Mucosa of rectum (tissue), 2 donors: ENCODE data around the gene TBCD.

Source experiments
- H3K27ac ChIP-seq, 2 donors: one replicate each; pipeline ENCODE4 v1.7.0; 2013; ENCODE audit warnings: inconsistent platforms in 2 of 2, low read depth in 2 of 2, low read length in 2 of 2
- H3K27me3 ChIP-seq, 2 donors: one replicate each; pipeline ENCODE4 v1.7.0; 2013; ENCODE audit warnings: low read length in 2 of 2; ENCODE audit not compliant: control insufficient read depth in 2 of 2, insufficient read depth in 2 of 2
- H3K36me3 ChIP-seq, 2 donors: one replicate each; pipeline ENCODE4 v1.7.0; 2013; ENCODE audit warnings: low read length in 2 of 2; ENCODE audit not compliant: control insufficient read depth in 2 of 2, insufficient read depth in 2 of 2
- H3K4me1 ChIP-seq, 2 donors: one replicate each; pipeline ENCODE4 v1.7.0; 2013; ENCODE audit warnings: low read length in 2 of 2, mild to moderate bottlenecking in 1 of 2; ENCODE audit not compliant: control insufficient read depth in 2 of 2, insufficient read depth in 2 of 2
- H3K4me3 ChIP-seq, 2 donors: one replicate each; pipeline ENCODE4 v1.7.0; 2013; ENCODE audit warnings: low read length in 2 of 2
- H3K9ac ChIP-seq, 2 donors: one replicate each; pipeline ENCODE4 v1.7.0; 2013; ENCODE audit warnings: low read length in 2 of 2, low read depth in 1 of 2, mild to moderate bottlenecking in 1 of 2
- H3K9me3 ChIP-seq, 2 donors: one replicate each; pipeline ENCODE4 v1.7.0; 2013; ENCODE audit warnings: low read length in 2 of 2; ENCODE audit not compliant: control insufficient read depth in 2 of 2
- donor health status: healthy.
- donor health status: Normal muscosa, but diverticular disease.

The TBCD gene

GRCh38 chr17:82884341-82884969, 132.6 kb downstream of the TBCD start:
- Histone ChIP-seq H3K4me3 (no peak overlapping the region), H3K27ac (no peak overlapping the region), H3K9me3 (no peaks in the 10 kb centered on the region), H3K9ac (no peak overlapping the region), H3K4me1 (peaks cover 28 to 33% of the 10 kb centered on the region in 2 donors), H3K27me3 (no peaks in the 10 kb centered on the region), H3K36me3 (peaks cover 0 to 4% of the 10 kb centered on the region in 2 donors)

DNA sequence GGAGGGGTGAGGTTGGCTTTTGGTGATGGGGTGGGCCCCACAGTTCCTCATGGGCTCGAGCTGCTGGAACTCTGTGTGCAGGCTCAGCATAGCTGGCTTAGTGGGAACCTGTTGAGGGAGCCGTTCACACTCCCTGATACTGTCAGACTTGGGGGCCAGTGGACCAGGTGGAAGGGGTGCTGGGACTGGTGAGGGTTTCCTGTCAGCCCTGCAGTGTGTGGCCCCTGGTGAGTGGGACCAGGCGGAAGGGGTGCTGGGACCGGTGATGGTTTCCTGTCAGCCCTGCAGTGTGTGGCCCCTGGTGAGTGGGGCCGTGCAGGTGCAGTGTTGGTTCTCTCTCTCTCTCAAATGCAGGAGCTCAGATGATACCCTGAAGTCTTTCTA, 133.1 kb downstream of the TBCD start:
- no peak overlapping the region for H3K4me3 ChIP-seq
- H3K36me3 ChIP-seq: peaks cover 0 to 5% of the 10 kb centered on the region in 2 donors
- peaks cover 32 to 37% of the 10 kb centered on the region in 2 donors for H3K4me1 ChIP-seq
- H3K9ac ChIP-seq: no peak overlapping the region
- H3K27ac ChIP-seq: no peak overlapping the region
- H3K27me3 ChIP-seq: no peaks in the 10 kb centered on the region
- no peaks in the 10 kb centered on the region for H3K9me3 ChIP-seq

GRCh38 chr17:82887255-82888164, 135.6 kb downstream of the TBCD start:
- Histone ChIP-seq H3K27ac (no peak overlapping the region), H3K4me3 (no peak overlapping the region), H3K27me3 (no peaks in the 10 kb centered on the region), H3K4me1 (peaks cover 28 to 33% of the 10 kb centered on the region in 2 donors), H3K9ac (no peak overlapping the region), H3K36me3 (peaks cover 0 to 6% of the 10 kb centered on the region in 2 donors), H3K9me3 (no peaks in the 10 kb centered on the region)

DNA sequence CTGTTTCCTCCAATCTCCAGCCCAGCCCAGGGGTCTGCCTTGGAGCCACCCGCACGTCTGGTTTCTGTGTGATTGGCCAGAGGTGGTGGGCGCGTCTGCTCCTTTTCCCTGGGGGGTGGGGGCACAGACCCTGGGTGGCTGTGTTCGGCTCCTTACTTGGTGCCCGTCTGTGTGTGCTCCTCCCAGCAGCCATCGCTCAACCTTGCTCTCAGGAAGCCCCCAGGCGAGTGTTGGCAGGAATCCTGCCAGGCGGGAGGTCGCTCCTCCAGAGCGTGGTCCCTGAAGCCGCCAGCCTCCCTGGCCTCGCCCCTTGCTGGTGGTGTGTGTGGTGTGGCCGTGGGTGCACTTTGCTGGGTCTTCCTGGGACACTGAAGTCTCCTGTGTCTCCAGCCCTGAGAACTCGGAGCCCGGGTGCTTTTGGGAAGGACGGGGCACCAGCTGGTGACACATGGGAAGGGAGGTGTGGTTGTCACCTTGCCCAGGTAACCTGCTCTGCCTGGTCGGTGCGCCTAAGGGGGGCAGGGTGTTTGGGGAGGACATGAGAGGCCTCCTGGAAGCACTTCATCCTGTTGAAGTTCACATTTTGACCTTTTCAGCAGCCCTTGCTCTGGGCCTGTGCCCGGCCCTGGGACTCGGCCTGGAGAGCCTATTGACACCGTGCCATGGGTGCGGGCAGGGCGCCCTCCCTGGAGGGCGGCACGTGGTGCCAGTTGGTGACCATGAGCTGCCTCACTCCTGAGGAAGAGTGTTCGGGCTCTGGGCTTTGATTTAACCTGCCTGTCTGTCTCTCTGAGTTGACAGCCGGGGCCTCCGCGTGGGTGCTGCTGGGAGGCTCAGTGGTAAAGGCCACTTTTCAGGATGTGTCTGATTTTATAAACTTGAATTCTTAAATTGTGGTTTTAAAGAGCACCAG, 137.0 kb downstream of the TBCD start:
- H3K36me3 ChIP-seq: peaks cover 0 to 6% of the 10 kb centered on the region in 2 donors

DNA sequence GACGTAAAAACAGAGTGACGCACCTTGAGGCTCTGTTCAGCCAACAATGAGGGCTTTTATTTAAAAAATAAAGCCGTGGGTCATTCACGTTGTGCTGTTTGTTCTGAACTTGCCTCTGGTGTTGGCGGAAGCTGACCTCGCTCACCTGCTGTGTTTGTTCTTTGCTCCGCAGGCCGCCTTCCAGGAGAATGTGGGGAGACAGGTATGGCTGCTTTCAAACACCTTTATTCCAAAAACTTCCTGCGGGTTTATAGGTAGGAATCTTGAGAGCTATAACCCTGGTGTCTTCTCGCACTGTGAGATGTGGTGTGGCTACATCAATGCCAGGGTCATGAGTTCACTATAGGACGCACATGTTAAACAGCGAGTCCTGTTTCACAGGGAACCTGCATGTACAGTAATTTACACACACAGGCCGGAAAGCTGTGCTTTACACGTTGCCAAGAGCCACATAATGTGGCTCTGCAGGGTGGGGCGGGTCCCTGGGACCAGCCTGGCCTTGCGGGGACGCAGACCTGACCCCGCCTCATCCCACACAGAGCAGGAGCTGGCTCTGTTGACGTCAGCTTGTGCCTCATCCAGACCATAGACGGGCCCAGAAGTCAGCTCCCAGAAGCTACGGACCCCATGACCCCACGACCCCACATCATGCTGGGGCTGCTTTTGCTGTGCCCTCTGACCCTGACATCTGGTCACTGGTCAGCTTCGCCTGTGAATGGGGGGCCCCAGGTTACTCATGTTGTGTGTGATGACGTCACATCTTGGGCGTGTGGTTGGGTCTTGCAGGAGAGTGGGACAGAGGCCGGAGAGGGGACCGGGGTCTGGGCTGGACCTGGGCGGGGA, 137.9 kb downstream of the TBCD start:
- Histone ChIP-seq H3K4me1 (peaks cover 27 to 33% of the 10 kb centered on the region in 2 donors), H3K36me3 (peaks cover 0 to 6% of the 10 kb centered on the region in 2 donors), H3K9ac (peak overlapping the region; percentile 17 to 61), H3K27ac (peak overlapping the region; percentile 84 to 86), H3K9me3 (no peaks in the 10 kb centered on the region), H3K4me3 (no peak overlapping the region), H3K27me3 (no peaks in the 10 kb centered on the region)

More for the DNA sequence above, 137.0 kb downstream of the TBCD start:
- Histone ChIP-seq H3K27me3 (no peaks in the 10 kb centered on the region), H3K4me1 (peaks cover 26% of the 10 kb centered on the region in 2 donors), H3K9me3 (no peaks in the 10 kb centered on the region), H3K9ac (peak overlapping the region; percentile 17 to 61), H3K4me3 (no peak overlapping the region), H3K27ac (peak overlapping the region; percentile 84 to 86)

DNA sequence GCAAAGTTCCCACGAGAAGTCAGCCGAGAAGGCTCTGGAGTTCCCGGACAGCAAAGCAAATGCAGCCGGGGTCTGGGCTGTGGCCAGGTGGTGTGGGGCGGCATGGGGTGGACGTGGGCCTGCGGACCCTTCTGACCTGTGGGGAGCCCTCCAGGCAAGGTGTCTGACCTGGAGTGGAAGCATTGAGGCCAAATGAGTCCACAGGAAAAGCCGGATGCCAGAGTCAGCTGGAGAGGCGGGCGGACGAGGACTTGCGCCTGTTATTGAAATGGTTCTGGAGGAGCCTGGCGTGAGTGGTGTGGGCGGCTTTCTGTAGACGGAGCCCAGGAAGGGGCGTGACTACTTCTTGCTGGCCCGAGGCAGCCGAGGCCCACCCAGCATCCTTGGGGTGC, 138.5 kb downstream of the TBCD start:
- peak overlapping the region in 1 of 2 donors; percentile 39 for H3K9ac ChIP-seq
- no peak overlapping the region for H3K4me3 ChIP-seq
- peak overlapping the region; percentile 84 to 86 for H3K27ac ChIP-seq
- H3K27me3 ChIP-seq: no peaks in the 10 kb centered on the region
- H3K36me3 ChIP-seq: peaks cover 0 to 6% of the 10 kb centered on the region in 2 donors
- H3K9me3 ChIP-seq: no peaks in the 10 kb centered on the region
- H3K4me1 ChIP-seq: peaks cover 27 to 33% of the 10 kb centered on the region in 2 donors

DNA sequence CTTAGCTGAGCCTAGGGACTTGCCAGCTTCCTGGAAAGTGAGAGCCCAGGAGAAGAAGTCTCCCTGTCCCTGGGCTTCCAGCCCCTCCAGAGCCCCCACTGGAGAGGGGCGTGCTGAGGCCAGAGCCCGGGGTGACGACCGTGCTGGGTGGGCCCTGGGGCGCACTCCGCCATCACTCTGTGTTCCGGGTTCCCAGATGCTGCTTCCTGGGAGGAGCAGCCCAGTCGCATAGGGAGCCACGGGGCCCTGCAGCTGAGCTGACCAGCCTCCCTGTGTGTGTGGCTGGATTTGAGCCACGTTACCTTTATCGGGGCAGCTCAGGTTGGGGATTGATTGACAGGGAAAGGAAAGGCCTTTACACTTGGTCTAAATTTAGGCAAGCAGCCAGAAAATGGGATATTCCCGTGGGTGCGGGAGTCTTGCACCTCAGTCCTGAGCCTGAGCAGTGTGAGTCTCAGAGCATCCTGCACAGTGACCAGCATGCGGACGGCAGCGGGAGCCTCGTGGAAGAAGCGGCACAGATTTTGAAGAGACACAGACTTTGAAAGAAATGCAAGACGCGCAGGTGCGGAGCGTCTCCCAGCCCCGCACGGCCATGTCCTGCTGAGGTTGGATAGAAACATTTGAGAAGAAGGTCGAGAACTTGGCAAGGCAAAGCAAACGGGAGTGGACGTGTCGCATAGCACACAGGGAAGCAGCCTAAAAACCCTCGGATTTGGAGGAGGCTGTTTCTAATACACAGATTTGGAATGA, 139.2 kb downstream of the TBCD start:
- Histone ChIP-seq H3K4me3 (no peak overlapping the region), H3K36me3 (peaks cover 0 to 4% of the 10 kb centered on the region in 2 donors), H3K4me1 (peaks cover 27 to 33% of the 10 kb centered on the region in 2 donors), H3K27ac (peak overlapping the region in 1 of 2 donors; percentile 38), H3K9ac (no peak overlapping the region), H3K9me3 (no peaks in the 10 kb centered on the region), H3K27me3 (no peaks in the 10 kb centered on the region)

DNA sequence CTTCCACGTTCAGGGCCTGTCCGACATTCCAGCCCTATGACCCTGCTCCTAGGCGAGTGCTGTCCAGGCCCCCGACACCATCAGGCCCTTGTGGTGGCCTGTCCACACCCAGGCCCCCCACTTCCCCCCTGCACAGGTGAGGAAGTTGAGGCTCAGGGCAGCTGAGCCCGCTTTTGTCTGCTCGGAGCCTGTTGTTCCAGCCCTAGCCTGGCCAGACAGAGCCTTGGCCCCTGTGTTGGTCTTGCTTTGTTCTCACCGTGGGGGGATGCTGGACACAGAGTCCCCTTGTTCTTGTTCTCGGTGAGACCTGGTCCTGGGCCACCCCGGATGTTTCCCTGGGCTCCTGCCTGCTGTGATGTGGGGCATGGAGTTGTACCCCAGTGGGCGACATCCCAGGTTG, 140.0 kb downstream of the TBCD start:
- Histone ChIP-seq H3K27ac (no peak overlapping the region), H3K27me3 (no peaks in the 10 kb centered on the region), H3K4me3 (no peak overlapping the region), H3K4me1 (peaks cover 27 to 33% of the 10 kb centered on the region in 2 donors), H3K9me3 (no peaks in the 10 kb centered on the region), H3K9ac (no peak overlapping the region), H3K36me3 (peaks cover 0 to 2% of the 10 kb centered on the region in 2 donors)
